GF-D8 (cell line): ENCODE results near the gene TOX2.

ENCODE experiments used
- DNase-seq: peaks from one replicate; lab custom pipeline; 2025; lab: John Stamatoyannopoulos, UW

TOX2 gene

DNA sequence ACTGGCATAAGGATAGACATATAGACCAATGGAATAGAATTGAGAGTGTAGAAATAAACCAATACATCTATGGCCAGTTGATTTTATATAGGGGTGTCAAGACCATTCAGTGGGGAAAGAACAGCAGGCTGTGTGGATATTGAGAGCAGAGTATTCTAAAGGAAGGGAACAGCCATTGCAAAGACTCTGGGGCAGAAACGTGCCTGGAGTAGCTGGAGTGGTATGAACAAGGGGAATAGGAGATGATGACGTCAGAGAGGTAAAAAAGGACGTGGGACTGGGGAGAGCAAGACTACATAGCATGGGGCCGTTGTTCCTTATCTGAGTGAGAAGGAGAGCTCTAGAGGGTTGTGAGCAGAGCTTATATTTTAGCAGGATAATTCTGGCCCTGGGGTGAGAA is 85.2 kb downstream of the TOX2 start:
- DNase-seq, result no peak

DNA sequence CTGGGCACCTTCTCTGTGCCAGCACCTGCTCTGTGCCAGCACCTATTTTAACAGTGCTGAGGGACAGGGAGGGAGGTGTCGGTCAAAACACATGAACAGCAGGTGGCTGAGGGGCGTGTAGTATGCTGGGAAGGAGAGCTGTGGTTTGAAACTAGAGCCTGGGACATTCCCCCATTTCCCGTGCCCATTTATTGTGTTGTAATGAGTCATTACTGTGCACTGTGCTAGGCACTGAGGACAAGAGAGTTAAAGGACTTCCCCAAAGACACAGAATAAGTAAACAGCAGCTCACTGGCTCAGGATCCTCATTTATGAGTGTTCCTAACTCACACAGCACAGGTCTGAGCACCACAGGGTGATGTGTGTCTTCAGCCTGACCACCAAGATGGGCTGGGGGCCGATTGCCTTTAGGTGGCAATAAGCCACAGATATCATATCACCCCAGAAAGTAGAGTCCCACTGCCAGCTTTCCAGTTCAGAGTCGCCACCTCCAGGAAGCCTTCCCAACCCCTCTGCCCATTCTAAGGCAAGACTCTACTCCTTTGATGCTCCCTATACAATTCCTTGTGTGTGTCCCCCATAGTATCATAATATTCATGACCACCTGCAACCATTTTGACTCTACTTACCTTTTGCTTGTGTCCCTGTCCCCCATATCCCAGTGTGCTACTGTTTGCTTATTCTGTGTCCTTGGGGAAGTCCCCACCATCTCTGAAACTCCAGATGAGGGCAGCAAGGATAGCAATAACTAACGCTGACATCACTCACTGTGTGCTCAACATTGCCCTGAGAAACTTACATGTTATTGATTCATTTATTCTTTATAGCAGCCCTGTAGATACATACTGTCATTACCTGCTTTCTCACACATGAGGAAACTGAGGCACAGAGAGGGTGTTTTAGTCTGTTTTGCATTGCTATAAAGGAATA is 87.3 kb downstream of the TOX2 start:
- no peak for DNase-seq

DNA sequence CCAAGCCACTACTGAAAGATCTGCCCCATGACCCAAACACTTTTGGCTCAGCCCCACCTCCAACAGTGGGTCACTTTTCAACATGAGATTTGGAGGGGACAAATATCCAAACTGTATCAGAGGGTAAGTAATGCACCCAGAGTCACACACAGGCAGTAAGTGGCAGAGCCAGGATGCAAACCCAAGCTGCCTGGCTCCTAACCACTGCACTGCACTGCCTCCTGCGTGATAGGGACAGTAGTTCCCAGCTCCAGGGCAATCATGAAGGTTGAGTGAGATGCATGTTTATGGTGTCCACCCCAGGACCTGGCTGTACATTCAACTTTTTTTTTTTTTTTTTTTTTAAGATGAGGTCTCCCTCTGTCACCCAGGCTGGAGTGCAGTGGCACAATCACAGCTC is 88.2 kb downstream of the TOX2 start:
- DNase-seq, result no peak

DNA sequence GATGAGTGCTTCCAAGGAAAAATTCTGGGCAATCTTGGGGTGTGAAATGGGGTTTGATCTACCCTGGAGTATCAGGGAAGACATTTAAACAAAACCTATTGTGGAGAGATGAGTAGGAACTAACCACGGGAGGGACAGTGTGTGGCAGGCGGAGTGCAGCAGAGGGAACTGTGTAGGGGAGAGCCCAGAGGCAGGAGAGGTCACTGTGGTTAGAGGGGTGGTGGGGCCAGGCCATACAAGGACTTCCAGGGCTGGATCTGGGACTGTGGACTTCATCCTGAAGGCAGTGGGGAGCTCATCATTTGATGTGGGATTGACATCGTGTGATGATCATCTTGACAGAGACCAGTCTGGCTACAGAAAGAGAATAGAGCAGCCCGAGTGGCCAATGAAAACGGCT is 89.0 kb downstream of the TOX2 start:
- DNase-seq, result no peak

DNA sequence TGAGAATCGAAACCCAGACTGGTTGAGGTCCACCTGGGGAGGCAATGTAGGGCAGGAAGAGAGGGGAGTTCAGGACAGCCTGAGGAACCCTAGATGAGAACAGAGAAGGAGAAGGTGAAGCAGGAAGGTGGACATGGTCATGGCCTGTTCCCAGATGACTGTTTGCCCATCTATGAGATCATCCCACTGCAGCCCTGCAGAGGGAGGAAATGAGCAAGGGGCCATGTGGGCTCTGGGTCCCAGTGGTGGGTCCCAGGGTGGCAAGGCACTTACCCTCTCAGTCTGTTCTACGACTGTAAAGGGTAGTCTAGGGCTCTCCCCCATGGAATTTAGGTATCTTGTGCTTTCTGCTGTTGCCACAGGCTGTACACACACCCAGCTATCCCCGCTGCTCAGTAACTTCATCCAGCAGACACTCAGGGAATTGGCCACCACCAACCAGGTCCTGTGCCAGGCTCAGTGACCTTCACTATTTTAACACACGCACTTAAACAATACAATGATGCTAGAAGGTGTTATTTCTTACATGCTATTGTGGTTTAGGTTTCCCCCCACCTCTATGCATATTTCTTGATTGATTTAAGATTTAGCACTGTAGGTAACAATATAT is 89.8 kb downstream of the TOX2 start:
- DNase-seq, result no peak

DNA sequence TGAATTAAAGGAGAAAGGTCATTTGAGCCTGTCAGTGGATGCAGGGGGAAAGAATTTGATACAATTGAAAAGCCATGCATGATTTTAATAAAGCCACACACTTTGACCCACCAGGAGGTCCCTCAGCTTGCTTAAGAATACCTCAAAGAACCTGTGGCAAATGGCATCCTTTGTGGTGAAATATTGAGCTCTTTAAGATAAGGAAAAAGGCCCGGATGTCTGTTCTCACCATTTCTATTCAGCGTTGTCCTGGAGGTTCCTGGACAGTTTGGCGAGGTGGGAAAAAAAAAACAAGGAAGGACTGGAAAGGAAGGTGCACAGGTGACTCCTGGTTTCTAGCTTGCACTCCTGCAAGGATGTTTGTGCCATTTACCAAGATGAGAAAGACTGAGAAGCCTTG is 91.0 kb downstream of the TOX2 start:
- no peak for DNase-seq

DNA sequence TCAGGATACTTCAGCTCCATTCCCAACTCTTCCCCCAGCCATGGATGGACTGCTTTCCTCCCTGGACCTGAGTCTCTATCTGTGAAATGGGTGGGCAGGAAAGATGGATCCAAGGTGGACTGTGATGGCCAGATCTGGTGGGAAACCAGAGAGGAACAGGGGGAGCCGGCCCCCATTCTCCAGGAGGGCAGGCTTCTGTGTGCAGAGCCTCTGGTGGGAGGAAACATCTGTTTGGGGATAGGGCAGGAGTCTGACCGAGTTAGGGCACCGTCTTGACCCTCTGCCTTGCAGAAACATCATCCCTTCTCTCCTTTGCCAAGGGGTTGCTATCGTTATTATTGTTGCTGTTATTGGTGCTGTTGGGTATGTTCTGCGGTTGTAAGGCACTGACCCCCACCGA is 91.5 kb downstream of the TOX2 start:
- no peak for DNase-seq

DNA sequence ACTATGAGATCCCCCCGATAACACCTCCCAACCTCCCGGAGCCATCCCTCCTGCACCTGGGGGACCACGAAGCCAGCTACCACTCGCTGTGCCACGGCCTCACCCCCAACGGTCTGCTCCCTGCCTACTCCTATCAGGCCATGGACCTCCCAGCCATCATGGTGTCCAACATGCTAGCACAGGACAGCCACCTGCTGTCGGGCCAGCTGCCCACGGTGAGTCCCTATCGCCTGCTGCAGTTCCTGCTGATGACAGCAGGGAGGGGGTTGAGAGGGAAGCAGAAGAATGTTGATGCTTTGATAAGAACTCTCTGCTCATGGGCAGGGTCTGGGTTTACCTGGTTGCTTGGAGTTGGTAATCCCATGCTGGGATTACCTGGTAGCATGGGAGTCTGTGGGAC is 91.9 kb downstream of the TOX2 start:
- no peak for DNase-seq

DNA sequence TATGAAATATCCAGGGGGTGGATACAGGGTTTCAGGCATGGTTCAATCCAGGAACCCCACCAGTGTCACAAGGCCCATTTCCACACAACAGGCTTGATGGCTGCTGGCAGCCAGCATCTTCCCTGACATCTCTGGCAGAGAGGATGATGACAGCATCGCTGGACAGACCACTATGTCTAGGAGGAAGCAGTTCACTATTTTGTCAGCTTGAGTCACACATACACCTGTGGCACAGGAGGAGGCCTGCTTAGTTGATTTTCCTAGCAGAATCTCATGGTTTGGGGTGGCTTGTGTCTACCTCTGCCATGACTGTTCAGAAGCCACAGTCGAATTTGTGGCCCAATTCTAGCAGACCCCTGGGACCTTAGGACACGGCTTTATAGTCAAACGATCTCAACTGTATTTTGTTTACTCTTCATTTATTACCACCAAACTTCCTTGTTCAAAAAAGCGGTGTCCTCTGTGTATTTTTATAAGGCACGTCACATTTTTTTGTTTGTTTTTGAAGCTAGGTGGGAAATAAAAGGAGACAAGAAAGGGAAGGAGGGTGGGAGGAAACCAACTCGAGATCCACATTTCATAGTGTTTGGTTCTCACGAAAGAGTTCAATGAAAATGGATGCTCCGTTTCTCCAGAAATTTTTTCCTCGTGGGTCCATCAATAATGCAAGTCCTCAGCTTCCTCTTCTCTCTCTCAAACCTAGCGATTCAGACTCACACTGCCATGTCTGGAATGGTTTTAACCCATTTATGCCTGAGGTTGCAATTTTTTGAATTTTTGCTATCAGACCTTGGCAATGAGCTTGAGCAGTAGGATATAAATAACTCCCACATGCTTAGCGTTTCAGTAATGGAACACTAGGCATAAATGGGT is 94.4 kb downstream of the TOX2 start:
- no peak for DNase-seq

DNA sequence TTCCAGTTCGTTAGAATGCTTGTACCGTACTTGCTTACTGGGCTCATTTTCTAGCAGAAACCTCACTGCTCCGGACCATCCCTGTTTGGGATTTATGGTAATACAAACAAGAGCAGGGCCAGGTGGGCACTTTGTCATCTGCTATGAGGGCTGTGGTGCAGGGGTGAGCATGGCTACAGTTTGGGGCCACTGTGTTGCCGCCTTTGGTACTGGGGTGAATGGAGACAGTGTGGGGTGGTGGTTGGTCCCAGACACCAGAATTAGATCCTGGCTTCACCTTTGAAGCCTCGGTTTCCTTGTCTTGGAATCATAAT is 95.0 kb downstream of the TOX2 start:
- no peak for DNase-seq

DNA sequence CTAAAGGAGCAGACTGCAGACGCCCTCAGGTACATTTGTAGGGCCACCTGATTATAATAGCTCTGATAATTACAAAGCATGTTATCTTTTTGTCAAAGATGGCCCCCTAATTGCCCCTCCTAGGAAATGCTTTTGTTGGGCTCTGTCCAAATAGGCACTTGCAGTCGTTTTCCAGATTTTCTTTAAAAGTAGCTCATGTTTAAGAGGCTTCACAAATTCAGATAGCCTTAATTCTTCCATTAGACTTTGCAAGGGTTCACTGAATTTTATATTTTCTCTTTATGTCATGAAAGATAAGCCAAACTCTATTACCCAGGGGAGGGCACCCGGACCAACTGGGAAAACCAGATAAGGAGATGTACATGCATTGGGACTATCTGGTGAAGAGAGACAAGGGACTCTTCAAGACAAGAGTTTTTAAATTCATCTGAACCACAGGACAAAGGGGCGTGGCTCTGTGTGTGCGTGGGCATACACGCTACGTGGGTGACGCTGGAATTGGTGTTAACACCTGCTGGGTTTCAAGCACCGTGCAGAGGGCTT is 95.6 kb downstream of the TOX2 start:
- peak; percentile 10 for DNase-seq

DNA sequence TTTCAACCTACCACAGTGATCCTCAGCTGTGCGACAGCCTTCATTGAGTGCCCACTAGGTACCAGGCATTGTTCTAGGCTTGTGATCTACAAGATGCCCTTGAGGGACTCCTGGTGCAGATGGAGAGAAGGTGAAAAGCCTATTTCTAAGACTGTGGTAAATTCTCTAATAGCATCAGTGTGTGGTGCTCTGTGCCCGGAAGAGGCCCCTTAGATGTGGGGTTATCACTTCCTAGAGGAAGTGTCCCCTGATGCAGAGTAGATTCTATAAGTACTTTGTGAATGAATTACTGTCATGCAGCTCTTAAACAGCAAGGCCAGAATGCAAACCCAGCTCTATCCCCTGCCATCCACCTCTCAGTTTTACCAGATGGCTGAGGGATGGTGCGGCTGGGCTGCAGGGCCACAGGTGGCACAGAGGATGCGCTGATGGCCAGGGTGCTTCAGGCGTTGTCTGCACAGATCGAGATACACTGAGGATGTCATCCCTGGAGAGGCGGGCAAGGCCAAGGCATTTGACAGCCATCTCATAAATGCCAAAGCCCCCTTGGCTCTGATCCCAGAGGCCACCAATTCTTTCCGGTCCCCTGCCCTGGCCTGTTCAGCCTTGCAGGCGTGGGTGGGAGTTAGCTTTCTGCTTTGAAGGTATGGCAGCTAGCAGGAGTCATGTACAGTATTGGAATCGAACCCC is 96.7 kb downstream of the TOX2 start:
- DNase-seq, result no peak

DNA sequence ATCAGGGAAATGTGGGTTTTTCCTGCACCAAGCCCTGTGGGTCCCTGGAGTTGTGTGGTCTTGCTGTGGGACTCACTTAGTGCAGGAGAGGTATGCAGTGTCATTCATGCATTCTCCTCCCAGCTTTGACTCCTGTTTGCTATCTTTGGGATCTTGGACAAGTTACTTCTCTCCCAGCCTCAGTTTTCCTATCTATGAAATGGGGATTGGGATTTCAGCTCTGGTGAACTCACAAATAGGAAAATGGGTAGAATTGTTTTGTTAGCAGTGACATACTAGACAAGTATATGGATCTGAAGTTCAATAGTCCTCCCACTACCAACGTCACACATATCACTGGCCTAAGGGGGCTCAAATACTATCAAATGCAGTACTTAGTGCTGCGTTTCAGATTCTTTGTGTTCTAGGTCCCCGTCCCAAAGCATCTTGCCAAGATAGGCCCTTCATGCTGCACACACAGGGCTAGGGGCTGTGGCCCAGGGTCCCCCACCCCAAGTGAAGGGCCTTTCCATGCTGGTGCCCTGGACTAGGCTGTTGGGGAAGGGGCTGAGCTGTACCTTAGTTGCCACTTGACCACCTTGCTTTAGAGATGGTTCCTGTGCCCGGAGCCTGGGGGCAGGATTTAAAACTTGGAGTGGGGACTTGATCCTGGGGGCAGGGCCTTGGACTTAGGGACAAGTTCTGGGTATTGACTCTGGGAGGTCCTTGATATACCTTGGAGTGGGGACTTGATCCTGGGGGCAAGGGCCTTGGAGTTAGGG is 98.0 kb downstream of the TOX2 start:
- no peak for DNase-seq

DNA sequence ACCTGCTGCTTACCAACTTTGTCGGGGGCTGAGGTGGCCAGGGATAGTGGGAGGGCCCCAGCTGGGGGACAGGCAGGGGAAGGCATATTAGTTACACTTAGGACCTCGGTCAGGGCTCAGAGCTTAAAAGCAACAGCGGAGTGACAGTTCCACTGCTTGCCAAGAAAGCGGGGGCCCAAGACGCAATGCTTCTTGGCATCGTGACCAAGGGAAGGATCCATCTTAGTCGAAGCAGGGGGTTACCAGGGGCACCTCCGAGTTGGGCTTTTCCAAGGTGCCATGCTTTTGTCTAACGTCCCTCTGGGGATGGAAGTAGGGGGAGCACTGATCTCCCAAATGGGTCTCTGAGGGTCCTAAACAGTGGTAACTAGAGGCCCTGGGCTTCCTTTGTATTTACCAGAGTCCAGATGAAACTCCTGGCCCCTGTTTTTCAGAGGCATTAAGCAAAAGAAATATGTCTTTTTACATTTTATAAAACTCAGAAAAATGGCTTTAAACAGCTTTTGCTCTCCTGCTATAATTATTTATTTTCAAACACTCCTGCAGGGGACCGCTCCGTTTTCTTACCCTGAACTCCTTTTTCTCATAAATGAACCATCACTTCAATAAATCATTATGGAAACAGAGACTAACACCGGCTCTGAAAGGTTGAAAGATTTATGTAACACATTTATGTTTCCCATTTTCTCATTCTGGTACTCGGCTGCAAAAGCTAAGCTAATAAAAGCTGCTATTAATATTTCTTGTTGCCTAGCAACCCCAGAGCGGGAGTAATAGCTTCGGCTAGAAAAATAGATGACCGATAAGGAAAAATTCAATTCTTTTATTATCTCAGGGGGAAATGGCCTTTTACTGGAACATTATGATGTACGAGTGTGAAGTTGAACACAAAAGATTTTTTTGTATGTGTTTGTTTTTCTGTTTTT is 100.4 kb downstream of the TOX2 start:
- no peak for DNase-seq

DNA sequence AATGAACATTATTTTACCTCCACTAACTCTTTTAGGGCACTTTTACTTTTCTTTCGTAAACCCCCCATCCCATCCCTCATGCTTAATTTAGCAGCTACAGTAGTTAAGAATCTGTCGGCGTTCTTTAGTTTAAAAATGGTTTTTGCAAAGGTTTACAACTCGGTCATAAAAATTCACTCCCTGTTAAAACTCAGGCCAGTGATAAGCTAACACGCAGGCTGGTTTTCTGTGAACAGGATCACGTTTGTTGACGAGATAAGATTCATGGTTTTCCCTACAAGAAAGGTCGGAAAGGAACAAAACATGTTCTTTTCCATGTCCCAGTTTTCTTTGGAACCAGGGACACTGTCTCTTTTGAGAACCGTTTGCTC is 101.1 kb downstream of the TOX2 start:
- no peak for DNase-seq

DNA sequence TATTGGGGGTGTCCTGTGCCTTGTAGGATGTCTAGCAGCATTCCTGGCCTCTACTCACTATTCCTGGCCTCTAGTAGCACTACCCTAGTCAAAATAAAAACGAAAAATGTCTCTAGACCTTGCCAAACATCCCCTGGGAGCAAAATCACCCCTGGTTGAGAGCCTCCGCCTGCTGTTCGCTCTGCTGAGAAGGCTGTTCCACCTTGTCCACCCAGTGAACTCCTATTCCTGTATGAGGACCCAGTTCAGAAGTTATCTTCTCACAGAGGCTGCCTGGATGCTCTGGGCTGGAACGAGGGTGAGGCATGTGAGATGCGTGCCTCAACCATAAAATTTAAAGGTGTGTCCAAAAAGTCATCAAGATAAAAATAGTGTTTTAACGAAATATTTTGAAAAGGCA is 101.9 kb downstream of the TOX2 start:
- DNase-seq, result no peak

DNA sequence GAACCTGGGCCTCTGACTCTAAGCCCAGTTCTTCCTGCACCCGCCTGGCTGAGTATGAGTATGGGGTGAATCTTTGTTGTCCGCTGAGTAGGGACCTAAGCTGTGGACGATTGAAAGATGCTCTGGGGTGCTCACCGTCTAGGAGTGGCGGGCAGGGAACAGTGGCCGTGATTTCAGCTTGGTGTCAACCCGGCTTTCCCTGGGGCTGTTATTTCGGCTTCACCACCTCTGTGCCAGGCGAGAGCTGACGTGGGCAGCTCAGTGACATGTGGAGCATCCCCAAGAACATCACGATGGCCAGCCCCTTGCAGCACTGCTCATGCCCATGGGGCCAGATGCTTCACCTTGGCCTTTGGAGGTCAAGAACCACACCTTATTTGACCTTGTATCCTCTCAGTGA is 102.6 kb downstream of the TOX2 start:
- DNase-seq, result no peak

DNA sequence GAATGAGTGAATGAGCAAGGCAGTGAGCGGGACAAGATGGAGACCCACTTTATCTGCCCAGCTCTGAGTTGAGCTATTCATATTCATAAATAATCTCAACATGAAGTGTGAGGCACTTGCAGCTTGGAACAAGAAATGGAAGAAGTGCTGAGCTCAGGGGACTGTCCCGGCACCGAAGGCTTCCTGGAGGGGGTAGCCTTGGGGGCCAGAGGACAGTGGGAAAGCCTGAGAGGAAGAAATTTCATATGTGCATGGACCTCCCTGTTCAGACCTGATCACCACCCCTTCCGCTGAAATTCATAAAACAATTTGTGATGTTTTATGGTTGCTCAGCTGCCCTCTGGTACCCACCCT is 103.2 kb downstream of the TOX2 start:
- DNase-seq, result no peak

DNA sequence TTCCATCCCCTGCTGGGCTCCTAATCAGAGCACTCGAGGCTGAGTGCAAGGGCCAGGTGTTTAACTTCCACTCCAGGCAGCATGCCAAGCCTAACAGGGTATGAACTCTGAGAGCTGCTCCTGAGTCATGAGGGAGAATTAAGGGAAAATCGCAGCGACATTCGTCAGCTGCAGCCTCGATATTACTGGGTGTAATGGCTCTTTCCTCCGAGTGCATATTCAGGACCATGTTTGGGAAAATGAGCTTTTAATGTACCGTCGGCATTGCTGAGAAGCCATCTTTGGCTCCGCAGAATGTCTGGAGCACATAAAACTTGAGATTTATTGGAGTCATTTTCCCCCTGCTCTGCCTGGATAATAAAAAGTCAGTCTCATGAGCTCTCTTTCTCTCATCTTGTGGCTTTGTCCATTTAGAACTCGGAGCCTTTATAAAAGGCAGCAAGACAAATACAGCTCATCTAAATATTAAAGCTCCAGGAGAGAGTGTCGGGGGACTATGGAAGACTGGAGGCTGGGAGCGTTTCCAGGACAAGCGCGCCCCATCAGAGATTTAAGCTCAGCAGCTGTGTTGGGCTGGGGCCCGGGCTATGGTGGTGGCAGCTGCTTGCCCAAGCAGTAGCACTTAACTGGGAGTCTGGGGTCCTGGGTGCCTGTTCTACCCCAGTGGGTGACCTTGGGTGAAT is 103.7 kb downstream of the TOX2 start:
- no peak for DNase-seq
